ENCODE data around the gene SH3GL2.

DNA sequence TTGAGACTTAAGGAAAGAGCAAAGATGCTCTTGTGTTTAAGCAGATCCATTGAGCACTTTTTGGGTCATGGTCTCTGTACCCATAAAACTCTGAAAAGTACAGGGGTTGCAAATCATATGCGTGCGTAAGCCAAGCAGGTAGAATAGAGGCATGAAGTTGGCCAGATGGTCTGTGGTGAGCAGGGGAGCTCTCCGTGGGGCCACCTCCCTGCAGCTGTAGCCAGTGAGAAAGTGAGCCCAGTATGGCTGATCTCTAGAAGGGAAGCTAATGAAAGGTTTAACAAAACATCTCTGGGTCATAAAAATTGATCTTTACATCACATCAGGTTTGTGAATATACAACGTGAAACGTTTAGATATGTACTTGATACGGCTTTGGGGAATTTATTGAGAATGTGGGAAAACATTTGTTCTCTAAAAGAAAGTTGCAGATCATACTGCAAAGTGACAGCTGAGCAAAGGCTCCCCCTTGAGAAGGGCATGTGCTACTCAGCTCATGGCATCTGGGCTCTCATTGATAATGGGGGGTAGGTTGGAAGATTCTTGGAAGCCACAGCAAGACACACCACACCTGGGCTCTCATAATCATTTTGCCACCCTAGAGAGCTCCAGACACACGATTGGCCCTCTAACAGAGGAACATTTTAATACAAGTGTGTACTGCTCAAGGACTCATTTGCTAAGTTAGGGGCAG, 30.6 kb downstream of the SH3GL2 start:
- TF ChIP-seq, protein P1, sequence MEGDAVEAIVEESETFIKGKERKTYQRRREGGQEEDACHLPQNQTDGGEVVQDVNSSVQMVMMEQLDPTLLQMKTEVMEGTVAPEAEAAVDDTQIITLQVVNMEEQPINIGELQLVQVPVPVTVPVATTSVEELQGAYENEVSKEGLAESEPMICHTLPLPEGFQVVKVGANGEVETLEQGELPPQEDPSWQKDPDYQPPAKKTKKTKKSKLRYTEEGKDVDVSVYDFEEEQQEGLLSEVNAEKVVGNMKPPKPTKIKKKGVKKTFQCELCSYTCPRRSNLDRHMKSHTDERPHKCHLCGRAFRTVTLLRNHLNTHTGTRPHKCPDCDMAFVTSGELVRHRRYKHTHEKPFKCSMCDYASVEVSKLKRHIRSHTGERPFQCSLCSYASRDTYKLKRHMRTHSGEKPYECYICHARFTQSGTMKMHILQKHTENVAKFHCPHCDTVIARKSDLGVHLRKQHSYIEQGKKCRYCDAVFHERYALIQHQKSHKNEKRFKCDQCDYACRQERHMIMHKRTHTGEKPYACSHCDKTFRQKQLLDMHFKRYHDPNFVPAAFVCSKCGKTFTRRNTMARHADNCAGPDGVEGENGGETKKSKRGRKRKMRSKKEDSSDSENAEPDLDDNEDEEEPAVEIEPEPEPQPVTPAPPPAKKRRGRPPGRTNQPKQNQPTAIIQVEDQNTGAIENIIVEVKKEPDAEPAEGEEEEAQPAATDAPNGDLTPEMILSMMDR (optimal IDR thresholded peaks at IDR 0.05 in 1 of 3, IDR thresholded peaks at IDR 0.05 in 1 of 3, conservative IDR thresholded peaks at IDR 0.05 in 1 of 3; ENCODE audit: extremely low read depth in 1 of 3, insufficient read depth in 2 of 3, low read length in 3 of 3) = no peak
- TF ChIP-seq EZH2 (IDR thresholded peaks at IDR 0.05; ENCODE audit: low read length) = no peak
